KMS-11 (cell line): ENCODE results near the gene NRROS.

Experiments
- H2AFZ ChIP-seq: fragments of 200-600 bp; sonication (generic); 2 replicates; pipeline ENCODE4 v1.6.1; 2016; ENCODE audit warnings: antibody characterized with exemption, mixed run types, low read depth
- H3K27ac ChIP-seq: fragments of 200-600 bp; sonication (generic); 2 replicates; pipeline ENCODE4 v1.6.1; 2016; ENCODE audit warnings: mild to moderate bottlenecking, mixed run types
- H3K27me3 ChIP-seq: fragments of 200-600 bp; sonication (generic); 2 replicates; pipeline ENCODE4 v1.6.1; 2017; ENCODE audit warnings: mild to moderate bottlenecking, low read depth, mixed run types, moderate library complexity; ENCODE audit not compliant: insufficient read depth
- H3K36me3 ChIP-seq: fragments of 200-600 bp; sonication (generic); 2 replicates; pipeline ENCODE4 v1.6.1; 2017; ENCODE audit warnings: mild to moderate bottlenecking, mixed run types; ENCODE audit not compliant: insufficient read depth
- H3K4me1 ChIP-seq: fragments of 200-600 bp; sonication (generic); 2 replicates; pipeline ENCODE4 v1.6.1; 2016; ENCODE audit warnings: mild to moderate bottlenecking, low read depth, mixed run types; ENCODE audit not compliant: poor library complexity, severe bottlenecking
- H3K4me2 ChIP-seq: fragments of 200-600 bp; sonication (generic); 2 replicates; pipeline ENCODE4 v1.7.0; 2016; ENCODE audit warnings: mild to moderate bottlenecking, mixed run types
- H3K4me3 ChIP-seq: fragments of 200-600 bp; sonication (generic); IDR thresholded peaks from 2 replicates; pipeline ENCODE4 v1.6.1; 2017; ENCODE audit warnings: low read depth, low read length, mixed read lengths; ENCODE audit not compliant: insufficient read depth
- H3K79me2 ChIP-seq: fragments of 200-600 bp; sonication (generic); 2 replicates; pipeline ENCODE4 v1.6.1; 2016; ENCODE audit warnings: low read depth, mixed run types; ENCODE audit not compliant: insufficient read depth
- H3K9ac ChIP-seq: fragments of 200-600 bp; sonication (generic); 2 replicates; pipeline ENCODE4 v1.6.1; 2016; ENCODE audit warnings: mild to moderate bottlenecking, mixed run types
- H4K20me1 ChIP-seq: fragments of 200-600 bp; sonication (generic); 2 replicates; pipeline ENCODE4 v1.6.1; 2016; ENCODE audit warnings: mild to moderate bottlenecking, mixed run types; ENCODE audit not compliant: insufficient read depth
- TF ChIP-seq, protein P1 (sequence below): fragments of 200-600 bp; sonication (generic); conservative IDR thresholded peaks from 2 replicates; pipeline ENCODE4 v1.6.1; 2017; ENCODE audit warnings: low read depth, mild to moderate bottlenecking, antibody characterized with exemption, low read length, moderate library complexity, mixed read lengths

The NRROS gene

DNA sequence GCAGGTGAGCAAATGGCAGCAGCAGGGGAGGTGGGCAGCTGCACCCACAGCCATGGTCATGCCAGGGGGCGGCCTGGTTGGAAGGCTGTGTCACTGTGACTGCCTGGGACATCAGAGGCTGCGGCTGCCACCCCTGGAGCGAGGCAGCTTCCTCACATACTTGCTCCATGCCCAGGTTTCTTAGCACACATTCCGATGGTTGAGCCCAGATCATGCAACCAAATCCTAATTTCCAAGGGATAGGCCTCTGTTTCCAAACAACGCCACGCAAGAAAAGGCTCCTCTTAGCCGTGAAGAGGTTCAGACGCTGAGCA lies 11.6 kb upstream of the NRROS start:
- Histone ChIP-seq H3K4me1 (peaks cover 25% of the 10 kb centered on the region), H3K79me2 (no peaks in the 10 kb centered on the region), H4K20me1 (no peaks in the 10 kb centered on the region), H3K27me3 (no peaks in the 10 kb centered on the region), H2AFZ (no peak overlapping the region), H3K4me2 (no peak overlapping the region), H3K36me3 (no peaks in the 10 kb centered on the region), H3K27ac (no peak overlapping the region), H3K9ac (no peak overlapping the region), H3K4me3 (no peak overlapping the region)
- TF ChIP-seq, protein P1, sequence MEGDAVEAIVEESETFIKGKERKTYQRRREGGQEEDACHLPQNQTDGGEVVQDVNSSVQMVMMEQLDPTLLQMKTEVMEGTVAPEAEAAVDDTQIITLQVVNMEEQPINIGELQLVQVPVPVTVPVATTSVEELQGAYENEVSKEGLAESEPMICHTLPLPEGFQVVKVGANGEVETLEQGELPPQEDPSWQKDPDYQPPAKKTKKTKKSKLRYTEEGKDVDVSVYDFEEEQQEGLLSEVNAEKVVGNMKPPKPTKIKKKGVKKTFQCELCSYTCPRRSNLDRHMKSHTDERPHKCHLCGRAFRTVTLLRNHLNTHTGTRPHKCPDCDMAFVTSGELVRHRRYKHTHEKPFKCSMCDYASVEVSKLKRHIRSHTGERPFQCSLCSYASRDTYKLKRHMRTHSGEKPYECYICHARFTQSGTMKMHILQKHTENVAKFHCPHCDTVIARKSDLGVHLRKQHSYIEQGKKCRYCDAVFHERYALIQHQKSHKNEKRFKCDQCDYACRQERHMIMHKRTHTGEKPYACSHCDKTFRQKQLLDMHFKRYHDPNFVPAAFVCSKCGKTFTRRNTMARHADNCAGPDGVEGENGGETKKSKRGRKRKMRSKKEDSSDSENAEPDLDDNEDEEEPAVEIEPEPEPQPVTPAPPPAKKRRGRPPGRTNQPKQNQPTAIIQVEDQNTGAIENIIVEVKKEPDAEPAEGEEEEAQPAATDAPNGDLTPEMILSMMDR: no peak

DNA sequence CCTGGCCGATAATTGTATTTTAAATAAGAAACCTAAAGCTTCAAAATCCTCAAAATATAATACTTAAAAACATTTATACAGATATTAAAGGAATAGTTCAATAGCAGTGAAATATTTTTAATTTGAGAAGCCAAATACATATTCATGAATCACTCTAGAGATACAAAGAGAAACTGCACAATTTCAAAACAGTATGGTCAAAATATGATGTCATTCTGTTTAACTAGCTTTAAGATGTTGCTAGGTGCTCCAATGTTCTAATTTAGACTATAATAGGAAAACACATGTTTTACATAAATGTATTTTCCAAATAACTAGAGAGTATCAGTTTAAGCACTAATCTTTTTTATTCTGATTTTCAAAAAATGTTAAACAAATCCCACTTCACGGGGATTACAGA lies 10.3 kb upstream of the NRROS start:
- Histone ChIP-seq H3K36me3 (no peaks in the 10 kb centered on the region), H3K27ac (no peak overlapping the region), H3K4me2 (no peak overlapping the region), H2AFZ (no peak overlapping the region), H3K4me1 (peaks cover 38% of the 10 kb centered on the region), H3K9ac (no peak overlapping the region), H4K20me1 (no peaks in the 10 kb centered on the region), H3K79me2 (no peaks in the 10 kb centered on the region), H3K27me3 (no peaks in the 10 kb centered on the region), H3K4me3 (no peak overlapping the region)
- TF ChIP-seq, protein P1: no peak

DNA sequence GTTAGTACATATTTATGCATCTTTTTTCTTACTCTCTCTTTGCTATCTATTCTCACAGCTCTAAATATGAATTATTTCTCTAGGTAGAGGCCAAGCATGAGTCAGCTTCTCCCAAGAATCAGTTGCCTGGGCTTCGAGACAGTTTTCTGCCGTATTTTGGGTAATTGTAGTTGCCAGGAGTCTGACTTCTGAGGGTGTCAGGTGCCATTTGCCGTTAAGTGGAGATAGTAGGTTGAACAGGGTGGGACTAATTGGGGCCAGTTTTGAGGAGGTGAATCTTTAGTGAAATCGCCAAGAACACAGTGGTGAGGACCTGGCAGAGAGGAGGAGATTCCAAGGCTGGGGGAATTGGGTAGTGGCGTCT lies 7.8 kb upstream of the NRROS start:
- Histone ChIP-seq H4K20me1 (no peaks in the 10 kb centered on the region), H3K27me3 (no peaks in the 10 kb centered on the region), H3K4me2 (peak overlapping the region; percentile 65), H2AFZ (peak overlapping the region; percentile 64), H3K36me3 (no peaks in the 10 kb centered on the region), H3K79me2 (no peaks in the 10 kb centered on the region), H3K9ac (peak overlapping the region; percentile 97), H3K27ac (peak overlapping the region; percentile 98), H3K4me1 (peaks cover 39% of the 10 kb centered on the region), H3K4me3 (peak overlapping the region; percentile 76)
- TF ChIP-seq, protein P1: no peak

DNA sequence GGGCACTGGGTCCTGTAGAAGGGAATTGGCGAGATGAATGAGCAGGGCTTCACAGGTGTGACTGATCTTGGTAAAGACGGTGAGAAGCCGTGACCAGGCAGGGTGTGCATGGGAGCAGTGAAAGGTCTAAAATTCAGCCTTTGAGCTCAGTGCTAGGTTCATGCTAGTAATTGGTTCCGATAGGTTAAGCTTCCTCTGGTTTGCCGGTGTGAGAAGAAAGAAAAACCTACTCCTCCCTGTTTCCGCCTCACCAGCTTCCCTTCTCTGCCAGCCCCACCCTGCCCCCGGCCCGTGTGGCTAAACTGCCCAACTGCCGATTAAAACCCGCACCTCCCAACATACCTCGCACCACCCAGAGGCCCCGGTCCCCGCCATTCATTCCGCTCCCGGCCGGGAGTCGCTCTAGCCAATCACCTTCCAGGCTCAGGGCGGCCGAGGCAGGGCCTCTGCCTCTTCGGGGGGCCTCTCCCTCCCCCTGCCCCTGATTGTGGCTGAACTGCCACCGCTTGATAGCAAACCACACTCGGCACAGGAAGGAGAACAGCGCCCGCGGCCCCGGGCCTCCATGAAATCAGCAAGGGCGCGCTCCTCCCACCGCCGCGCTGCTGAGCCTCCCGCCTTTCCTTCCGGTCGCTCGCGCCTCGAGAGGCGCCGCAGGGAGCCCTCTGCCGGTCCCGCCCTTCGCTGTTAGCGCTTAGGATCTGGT lies 7.3 kb upstream of the NRROS start:
- Histone ChIP-seq H3K9ac (peak overlapping the region; percentile 97), H3K4me1 (peaks cover 39% of the 10 kb centered on the region), H2AFZ (peak overlapping the region; percentile 64), H3K36me3 (no peaks in the 10 kb centered on the region), H3K79me2 (no peaks in the 10 kb centered on the region), H3K27ac (peak overlapping the region; percentile 98), H3K4me2 (peak overlapping the region; percentile 65), H4K20me1 (no peaks in the 10 kb centered on the region), H3K4me3 (peak overlapping the region; percentile 76), H3K27me3 (no peaks in the 10 kb centered on the region)
- TF ChIP-seq, protein P1: no peak
